Activated T-cell treated with anti-CD3 and anti-CD28 coated beads, Interleukin-2, amount 50 U/mL, for 48 hours (primary cell): ENCODE results near the gene ZNF441.
A peak's percentile ranks its signal among the peaks of the same experiment; 100 is the strongest.
"Not testable (repeated sequence)": the region's sequence is repeated elsewhere in the genome, so short reads cannot be mapped to it uniquely, and the experiment has no call there.

Source experiments
- DNase-seq, 2 experiments: peaks; one replicate each; pipeline ENCODE4 v3.0.0-alpha.2; 2020

The ZNF441 gene

GRCh38 chr19:11781295-11782057 lies 14.7 kb downstream of the ZNF441 start:
- DNase-seq = no peak

GRCh38 chr19:11783767-11784166 lies 17.0 kb downstream of the ZNF441 start:
- no peak for DNase-seq

- no peak for DNase-seq
These were observed 17.6 kb downstream of the ZNF441 start for GRCh38 chr19:11784356-11784755.

DNA sequence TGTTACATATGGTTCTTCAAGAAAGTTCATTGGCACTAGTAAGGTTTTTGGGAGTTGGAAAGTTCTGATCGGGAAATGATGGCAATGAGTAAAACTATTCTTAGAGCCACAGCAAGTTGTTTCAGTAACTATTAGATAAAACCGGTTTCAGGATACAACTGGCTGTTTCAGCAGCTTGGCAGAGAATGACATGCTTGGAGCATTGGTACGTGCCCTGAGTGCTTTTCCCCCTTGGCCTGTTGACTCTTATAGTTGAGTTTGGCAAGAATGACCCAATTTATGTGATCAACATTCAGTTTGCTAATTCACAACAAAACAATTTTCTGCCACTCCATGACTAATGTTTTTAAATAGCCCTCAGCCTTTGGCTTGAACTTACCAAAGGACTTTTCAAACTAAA lies 20.7 kb downstream of the ZNF441 start:
- no peak for DNase-seq

GRCh38 chr19:11792942-11793341 lies 26.1 kb downstream of the ZNF441 start:
- no peak for DNase-seq

DNA sequence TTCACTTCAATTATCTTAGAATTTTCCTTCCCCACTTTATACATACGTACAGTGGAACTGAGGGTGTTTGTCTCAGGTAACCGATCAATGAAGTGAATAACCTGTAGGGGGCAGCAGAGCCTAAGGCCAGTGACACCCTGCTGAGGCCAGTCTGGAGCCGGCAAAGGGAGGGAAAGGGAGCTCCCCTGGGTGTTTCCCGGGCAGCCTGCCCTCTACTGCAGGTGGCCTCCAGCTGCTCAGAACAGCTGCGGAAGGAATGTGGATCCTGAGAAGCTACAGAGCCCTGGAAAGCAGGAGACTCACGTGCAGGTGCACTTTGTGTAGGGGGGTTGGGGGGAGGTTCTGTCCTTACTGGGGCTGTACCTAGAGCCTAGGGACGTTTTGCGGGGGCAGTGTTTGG lies 30.7 kb downstream of the ZNF441 start:
- DNase-seq = peak; percentile 83 to 84

DNA sequence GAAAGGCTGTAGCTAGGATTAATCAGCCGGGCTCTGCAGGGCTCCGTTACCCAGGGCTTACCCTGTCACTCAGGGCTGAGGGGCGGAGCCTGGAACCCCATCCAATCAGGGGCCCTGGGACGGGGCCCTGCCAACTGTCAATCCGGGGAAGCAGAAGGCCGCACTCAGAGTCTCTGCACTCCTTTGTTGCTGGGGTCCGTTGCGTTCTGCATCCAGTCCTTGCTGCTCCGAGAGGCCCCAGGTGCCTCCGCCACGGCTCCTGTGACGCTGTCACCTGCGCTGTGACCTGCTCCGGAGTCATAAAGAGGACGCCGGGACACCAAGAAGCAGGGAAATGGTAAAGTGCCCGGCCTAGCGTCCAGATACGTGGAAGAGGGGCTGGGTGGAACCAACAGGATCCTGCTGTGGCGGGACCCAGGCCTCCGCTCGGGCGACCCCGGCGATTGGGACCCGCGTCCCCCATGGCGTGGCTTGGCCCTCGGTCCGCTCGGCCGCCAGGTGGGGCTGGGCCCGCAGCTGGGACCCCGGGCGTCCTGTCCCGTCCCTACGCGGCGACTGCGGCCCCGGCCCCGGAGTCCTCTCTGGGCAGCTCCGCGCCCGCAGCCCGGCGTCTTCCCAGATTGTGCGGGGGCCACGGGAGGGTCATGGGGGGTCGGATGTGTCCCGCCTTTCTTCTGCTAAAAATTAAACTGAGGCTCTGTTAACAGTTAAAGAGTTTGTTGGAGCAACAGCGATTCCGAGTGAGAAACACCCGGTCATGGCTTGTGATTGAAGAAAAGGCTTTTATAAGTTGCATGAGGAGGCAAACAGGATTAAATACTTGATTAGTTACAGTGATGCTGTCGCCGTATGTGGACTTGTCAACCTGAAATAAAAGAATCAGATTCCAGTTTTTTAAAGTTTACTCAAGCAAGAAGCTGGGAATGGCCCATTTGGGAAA lies 31.9 kb downstream of the ZNF441 start, which contains the start of gene ZNF491:
Gene ZNF491, plus strand, starts transcription at position 133 of the 940 bp plus-strand sequence. CDS start 7,431 bp downstream, outside the sequence.
- peak; percentile 89 to 92 for DNase-seq

DNA sequence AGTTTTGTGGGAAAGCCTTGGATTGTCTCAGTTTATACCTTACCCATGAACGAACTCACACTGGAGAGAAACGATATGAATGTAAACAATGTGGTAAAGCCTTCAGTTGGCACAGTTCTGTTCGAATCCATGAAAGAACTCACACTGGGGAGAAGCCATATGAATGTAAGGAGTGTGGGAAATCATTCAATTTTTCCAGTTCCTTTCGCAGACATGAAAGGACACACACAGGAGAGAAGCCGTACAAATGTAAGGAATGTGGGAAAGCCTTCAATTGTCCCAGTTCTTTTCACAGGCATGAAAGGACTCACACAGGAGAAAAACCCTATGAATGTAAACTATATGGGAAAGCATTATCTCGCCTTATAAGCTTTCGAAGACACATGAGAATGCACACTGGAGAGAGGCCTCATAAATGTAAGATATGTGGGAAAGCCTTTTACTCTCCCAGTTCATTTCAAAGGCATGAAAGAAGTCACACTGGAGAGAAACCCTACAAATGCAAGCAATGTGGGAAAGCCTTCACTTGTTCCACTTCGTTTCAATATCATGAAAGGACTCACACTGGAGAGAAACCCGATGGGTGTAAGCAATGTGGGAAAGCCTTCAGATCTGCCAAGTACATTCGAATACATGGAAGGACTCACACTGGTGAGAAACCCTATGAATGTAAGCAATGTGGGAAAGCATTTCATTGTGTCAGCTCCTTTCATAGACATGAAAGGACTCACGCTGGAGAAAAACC lies 39.7 kb downstream of the ZNF441 start:
- DNase-seq = no peak

GRCh38 chr19:11807099-11807380 lies 40.2 kb downstream of the ZNF441 start:
- no peak for DNase-seq

GRCh38 chr19:11813703-11814028 lies 46.9 kb downstream of the ZNF441 start:
- DNase-seq = no peak

GRCh38 chr19:11814029-11814699 lies 47.4 kb downstream of the ZNF441 start, which contains the start of gene ZNF440:
Gene ZNF440, plus strand, starts transcription at chr19:11814273. Its CDS starts 175 bp downstream, at chr19:11814448.
- peak; percentile 93 to 94 for DNase-seq

DNA sequence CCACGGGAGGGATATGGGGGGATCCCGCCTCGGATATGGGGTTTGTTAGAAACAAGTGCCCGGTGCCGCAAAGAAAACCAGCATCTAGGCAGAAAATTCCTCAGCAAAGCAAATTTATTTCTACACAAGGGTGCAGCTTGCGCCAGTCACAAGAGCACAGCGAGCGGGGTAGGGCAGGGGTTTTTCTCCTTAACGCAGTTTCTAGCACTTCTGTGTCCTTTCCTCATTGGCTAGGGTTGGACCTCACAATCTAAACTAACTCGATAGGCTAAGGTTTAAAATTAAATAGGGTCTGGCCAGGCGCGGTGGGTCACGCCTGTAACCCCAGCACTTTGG lies 47.9 kb downstream of the ZNF441 start:
- DNase-seq = no peak

DNA sequence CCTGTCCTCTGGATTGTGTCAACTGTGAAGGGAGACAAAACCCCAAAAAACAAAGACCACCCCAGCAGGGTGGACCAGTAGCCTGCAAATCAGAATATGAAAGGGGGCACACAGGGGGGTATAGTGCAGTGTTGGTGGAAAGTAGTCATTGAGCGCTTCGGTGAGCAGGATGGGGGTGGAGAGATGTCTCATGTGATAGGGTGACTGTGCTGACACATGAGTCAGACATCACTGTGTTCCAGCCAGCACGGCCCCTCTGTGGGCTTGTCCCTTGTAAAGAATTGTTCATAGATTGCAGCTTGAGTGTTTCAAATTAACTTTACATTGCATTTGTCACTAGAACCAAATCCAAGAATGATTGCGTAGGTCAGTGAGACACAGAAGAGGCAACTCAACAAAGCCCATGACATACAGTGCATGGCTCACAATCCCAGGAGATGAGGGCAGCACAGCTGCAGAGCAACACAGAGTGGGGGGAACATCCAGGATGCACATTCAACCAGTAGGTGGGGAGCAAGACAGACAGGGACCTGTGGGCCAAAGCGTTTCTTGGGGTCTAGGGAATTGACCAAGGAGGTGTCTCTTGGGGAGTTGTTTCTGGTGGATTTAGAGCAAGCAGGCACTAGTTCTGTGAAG lies 54.8 kb downstream of the ZNF441 start:
- no peak for DNase-seq

GRCh38 chr19:11828957-11829876 lies 62.4 kb downstream of the ZNF441 start:
- not testable (repeated sequence) for DNase-seq

GRCh38 chr19:11832253-11832912 lies 65.6 kb downstream of the ZNF441 start:
- DNase-seq = no peak

DNA sequence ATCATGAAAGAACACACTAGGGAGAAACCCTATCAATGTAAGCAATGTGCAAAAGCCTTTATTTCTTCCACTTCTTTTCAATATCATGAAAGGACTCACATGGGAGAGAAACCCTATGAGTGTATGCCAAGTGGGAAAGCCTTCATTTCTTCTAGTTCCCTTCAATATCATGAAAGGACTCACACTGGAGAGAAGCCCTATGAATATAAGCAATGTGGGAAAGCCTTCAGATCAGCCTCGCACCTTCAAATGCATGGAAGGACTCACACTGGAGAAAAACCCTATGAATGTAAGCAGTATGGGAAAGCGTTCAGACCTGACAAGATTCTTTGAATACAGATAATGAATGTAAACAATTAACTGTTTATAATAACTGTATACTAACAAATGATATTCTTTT lies 66.7 kb downstream of the ZNF441 start:
- no peak for DNase-seq
